ENCODE measurements around the gene ATP11A.

Gene ATP11A

GRCh38 chr13:112756967-112757758 is 67.3 kb downstream of the ATP11A start:
- in situ Hi-C loops (cut with MboI; ENCODE audit: low sequenced_read_pairs), result no loop called here

DNA sequence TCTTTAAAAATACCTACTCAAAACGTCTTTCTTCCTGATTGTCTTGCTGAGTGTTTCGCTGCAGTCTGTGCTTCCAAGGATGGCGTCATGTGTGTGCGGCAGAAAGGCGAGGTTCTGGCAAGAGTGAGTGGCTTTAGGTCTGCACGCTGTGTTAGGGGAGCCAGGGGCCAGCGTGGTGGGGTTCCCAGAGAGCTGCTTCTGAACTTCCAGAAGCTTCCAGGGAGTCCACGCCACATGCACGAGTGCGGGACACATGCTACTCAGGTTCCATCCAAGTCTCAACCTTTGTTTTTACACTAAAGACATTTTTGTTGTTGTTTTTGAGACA is 67.9 kb downstream of the ATP11A start:
- in situ Hi-C loops (cut with MboI; ENCODE audit: low sequenced_read_pairs), result no loop called here

- in situ Hi-C loops (cut with MboI; ENCODE audit: low sequenced_read_pairs), result no loop called here
These were observed 69.2 kb downstream of the ATP11A start for GRCh38 chr13:112759053-112759452.

GRCh38 chr13:112759827-112760226 is 70.0 kb downstream of the ATP11A start:
- in situ Hi-C loops (cut with MboI; ENCODE audit: low sequenced_read_pairs), result no loop called here

DNA sequence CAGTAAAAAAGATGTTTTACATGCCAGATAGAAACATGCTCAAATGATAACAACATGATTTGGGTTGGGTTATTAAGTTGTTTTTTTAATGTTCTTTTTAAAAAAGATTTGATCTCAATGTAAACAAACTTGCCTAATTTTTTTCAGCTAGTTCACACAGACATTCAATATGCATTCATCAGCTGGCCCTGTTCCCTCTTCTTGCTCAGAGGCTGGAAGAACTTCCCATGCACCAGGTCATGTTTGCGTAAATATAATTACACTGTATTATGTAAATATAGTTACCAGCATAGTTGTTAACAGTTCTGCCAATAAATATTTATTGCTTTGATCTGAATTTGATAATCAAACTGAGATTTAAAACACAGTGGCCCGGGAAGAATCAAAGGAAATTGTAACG is 70.6 kb downstream of the ATP11A start:
- in situ Hi-C loops (cut with MboI; ENCODE audit: low sequenced_read_pairs), result no loop called here

DNA sequence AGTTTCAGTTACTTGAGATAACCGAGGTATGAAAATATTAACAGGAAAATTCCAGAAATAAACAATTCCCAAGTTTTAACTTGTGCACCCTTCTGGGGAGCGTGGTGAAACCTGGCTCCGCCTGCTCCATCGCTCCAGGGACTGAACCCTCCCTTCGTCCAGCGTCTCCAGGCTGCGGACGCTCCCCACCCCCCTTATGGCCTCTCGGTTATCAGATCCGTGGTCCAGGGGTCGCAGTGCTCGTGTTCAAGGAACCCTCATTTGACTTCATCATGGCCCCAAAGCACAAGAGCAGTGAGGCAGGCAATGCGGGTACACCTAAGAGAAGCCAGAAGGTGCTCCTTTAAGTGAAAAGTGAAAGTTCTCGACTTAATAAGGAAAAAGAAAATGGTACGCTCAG is 71.1 kb downstream of the ATP11A start:
- in situ Hi-C loops (cut with MboI; ENCODE audit: low sequenced_read_pairs), result no loop called here

DNA sequence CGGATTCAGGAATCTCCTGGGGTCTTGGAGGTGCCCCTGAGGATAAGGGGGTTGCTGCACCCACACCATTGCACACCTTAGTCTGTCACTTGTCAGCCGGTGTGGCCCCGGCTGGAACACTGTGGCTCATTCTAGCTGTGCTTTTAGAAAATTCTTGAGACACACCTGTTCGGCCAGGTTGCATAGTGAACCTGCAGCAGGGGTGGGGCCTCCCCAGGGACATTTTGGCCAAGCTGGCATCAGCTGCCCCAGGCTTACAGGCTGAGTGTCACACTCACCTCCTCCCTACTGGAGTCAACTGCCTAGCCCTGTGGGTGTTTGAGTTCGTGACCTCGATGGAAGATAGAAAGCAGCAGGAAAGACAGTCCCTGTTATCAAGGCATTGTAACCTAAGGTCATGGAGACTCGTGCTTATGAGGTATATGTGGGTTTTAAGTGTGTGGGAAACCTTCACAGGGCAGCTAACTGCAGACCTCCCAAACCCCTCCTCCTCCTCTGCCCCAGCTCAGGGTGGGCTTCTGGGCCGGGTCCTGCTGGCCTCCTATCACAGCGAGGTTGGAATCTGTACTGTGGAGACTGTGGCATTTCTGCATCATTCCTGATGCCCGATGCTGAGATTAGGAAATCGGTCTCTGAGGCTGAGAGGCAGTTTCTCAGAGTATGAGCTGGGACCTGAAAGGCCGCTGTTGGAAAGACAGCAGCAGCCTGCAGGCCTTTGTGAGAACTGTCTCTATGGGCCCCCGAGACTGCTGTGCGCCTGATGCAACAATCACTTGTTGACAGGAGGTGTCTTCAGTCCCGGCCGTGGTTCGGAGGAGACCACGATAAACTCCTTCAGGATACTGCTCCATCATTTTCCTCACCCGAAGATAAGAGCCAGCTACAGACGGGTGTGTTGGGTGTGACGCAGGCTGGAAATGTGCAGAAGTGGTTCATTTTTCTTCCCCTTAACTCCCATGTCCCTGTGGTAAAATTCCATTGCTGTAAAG is 72.2 kb downstream of the ATP11A start:
- in situ Hi-C loops (cut with MboI; ENCODE audit: low sequenced_read_pairs), result no loop called here

DNA sequence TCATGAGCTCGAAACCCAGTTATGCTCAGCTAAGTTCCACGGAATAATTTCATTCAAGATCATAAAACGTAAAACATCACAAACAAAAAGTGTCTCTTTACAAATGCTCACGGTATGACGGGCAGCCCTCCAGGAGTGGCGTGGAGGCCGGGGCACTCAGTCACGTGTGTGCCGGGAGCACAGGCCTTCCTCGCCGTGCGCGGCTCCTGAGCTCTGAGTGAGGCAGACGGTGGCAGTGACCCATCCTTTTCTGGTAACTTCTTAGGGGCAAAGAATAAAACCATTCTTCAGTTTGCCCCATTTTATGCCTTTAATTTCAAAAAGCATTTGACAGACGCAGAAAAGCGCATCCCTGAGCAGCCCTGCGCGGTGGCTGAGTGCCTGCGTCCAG is 72.8 kb downstream of the ATP11A start:
- in situ Hi-C loops (cut with MboI; ENCODE audit: low sequenced_read_pairs), result no loop called here

- in situ Hi-C loops (cut with MboI; ENCODE audit: low sequenced_read_pairs), result no loop called here
These were observed 74.2 kb downstream of the ATP11A start for GRCh38 chr13:112764028-112764427.

DNA sequence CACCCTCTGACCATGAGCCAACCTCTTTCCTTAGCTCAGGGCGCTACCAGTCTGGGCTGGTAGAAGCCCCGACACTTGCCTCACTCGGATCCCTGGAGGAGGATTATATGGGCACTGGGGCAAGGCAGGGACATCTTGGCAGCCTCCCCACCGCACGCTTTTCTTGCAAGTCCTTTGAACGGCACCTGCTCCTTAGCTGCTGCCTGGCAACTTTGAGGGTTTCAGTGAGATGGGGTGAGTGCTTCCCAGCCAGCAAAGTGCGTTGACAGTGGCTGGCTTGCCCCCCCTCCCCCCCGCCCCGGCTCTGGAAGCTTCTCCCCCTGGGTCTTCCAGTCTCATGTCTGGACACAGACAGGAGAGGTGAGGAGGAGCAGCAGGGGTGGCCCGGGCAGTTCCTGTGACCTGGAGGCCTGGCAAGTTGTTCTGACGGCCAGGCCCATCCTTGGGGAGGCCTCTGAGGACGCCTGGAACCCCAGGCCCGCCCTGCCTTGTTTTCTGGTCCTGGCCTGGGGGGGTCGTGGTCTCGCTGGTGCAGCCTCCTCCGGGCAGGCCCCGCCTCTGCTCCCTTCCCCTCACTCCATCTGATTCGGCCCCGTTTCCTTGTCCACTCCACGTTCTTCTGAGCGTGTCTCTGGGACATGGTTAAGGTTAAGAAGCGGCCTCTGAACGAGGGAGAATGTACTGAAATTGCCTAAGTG is 75.2 kb downstream of the ATP11A start:
- in situ Hi-C loops (cut with MboI; ENCODE audit: low sequenced_read_pairs), result no loop called here

DNA sequence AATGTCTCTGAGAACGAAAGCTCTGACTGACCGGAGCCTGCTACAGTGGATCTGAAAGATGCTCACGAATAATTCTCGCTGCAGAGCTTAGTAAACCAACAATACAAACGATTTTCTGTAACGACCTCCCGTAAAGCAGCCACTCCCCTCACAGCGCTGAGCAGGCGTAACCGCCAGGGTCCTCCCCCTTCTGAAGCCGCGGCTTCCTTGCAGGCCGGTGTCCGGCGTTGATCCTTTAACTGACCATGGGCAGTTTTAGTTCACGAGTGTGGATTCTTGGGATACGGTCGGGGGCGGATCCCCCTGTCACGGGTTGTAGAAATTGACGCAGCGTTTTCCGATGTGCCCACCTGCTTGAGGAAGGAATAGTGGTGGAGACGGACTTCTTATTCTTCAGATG is 75.9 kb downstream of the ATP11A start:
- in situ Hi-C loops (cut with MboI; ENCODE audit: low sequenced_read_pairs), result no loop called here

DNA sequence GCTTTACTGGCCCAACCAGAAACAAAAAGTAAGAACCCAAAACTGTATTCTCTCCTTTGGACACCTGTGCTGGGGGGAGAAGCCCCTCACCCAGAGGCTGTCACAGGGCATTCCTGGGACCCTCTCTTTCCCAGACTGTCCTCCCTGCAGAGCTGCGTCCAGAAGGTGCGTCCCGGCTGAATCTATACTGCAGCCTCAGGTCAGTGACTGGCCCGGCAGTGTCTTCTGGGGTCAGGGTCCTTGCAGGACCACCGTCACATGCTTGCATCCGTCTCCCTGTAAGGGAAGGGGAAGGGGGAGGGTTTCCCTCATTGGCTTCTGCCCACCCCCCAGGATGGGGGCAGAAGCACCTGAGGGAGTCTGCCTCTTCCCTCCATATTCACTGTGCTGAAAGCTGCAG is 76.5 kb downstream of the ATP11A start:
- in situ Hi-C loops (cut with MboI; ENCODE audit: low sequenced_read_pairs), result no loop called here

- in situ Hi-C loops (cut with MboI; ENCODE audit: low sequenced_read_pairs), result no loop called here
These were observed 78.0 kb downstream of the ATP11A start for GRCh38 chr13:112767506-112768471.

DNA sequence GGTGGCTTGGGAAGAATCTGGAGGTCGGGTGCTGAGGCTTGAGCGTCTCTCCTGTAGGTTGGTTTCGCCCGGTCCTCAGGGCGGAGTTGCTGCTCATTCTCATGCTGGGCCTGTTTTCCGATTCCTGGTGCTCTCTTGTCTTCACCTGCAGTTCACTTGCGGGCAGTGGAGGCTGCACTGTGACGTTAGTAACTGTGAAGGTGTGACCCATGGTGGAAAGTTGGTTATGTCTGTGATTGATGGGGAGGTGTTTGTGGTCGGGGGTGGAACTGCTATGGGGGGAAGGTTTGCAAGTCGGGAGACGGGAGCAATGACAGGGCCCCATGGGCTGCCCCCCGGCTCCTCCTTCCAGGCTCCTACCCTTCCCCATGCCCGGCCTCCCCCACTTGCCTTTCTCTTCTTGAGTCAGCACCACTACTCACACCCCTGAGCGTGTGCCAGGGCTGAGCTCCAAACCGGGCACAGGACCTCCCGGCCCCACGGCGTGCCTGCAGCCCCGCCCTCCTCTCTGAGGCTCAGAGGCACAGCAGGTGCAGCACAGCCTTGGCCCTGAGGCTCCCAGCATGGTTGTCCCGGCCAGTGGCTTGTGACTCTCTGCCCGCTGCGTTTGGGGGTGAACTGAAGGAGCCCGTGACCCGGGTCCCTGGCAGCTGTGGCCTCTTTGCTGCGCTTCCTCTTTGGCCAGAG is 79.1 kb downstream of the ATP11A start:
- in situ Hi-C loops (cut with MboI; ENCODE audit: low sequenced_read_pairs), result no loop called here

- in situ Hi-C loops (cut with MboI; ENCODE audit: low sequenced_read_pairs), result no loop called here
These were observed 79.8 kb downstream of the ATP11A start for GRCh38 chr13:112769615-112770014.

DNA sequence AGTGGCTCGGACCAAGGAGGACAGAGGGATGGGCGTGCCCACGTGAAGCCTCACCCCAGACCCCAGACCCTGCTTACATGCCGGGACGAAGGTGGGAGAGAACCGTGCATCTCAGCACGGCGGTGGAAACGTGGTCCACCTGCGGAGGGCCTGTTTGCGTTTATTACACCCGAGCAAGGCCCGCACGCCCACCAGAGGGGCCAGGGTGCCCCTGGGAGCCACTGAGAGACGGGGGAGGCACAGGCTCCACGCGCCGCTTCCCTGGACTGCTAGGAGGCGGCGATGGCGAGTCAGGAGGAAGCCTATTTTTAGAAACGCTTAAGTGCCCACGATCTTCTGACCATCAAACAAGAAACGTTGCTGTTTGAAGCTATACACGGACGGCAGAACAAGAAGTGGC is 80.7 kb downstream of the ATP11A start:
- in situ Hi-C loops (cut with MboI; ENCODE audit: low sequenced_read_pairs), result no loop called here

- in situ Hi-C loops (cut with MboI; ENCODE audit: low sequenced_read_pairs), result no loop called here
These were observed 81.5 kb downstream of the ATP11A start for GRCh38 chr13:112771139-112771876.

DNA sequence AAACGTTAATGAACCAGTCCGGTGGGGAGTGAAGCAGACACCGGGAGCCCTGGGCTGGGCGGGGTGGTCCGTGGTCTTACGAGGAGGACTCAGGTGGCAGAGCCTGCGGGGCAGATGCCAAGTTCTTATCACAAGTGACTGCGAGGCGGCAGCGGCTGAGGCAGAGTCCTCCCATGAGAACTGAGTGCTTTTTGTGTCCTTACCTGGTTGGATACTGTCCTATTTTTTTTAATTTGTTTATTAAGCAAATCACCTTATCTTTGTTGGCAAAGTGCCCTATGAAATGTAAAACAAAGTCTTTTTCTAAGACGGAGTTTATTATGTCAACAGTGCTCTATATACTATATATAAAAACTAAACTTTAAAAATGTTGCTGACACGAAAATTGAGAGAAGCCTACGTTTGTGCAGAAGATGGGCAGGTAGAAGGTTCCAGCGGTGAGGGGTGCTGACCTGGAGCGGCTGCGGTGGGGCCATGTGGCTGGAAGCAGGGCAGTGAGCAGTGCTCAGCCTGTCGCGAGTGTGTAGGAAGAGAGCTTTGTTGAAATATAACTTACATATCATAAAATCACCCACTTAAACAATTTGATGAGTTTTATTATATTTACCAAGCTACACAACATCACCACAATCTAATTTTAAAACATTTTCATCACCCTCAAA is 82.2 kb downstream of the ATP11A start:
- in situ Hi-C loops (cut with MboI; ENCODE audit: low sequenced_read_pairs), result no loop called here

GRCh38 chr13:112772539-112772909 is 82.7 kb downstream of the ATP11A start:
- in situ Hi-C loops (cut with MboI; ENCODE audit: low sequenced_read_pairs), result no loop called here

Measured in HL-60/S4 treated with retinoic acid at 250 ng/mL for 4 days and 3 days (cell line).